Activated naive CD4-positive, alpha-beta T cell treated with anti-CD3 and anti-CD28 coated beads for 36 hours (primary cell): ENCODE measurements around the gene MACO1. TPM values are rescaled to one million over a fixed set of nuclear protein-coding genes. Genes with fewer than 3 reads are reported as not detected.

Experiments used
- CTCF ChIA-PET: fragments of 350-600 bp; sonication (Branson Sonifier 250); formaldehyde crosslinking; loops from one replicate; lab custom pipeline; 2021; ENCODE audit warnings: antibody characterized with exemption; lab: Charles Lee
- DNase-seq: peaks from one replicate; pipeline ENCODE4 v3.0.0-alpha.2; 2020
- H3K27ac Mint-ChIP-seq: one replicate; pipeline ENCODE4 v1.8.0; 2021; ENCODE audit warnings: mild to moderate bottlenecking, mixed read lengths
- H3K27me3 Mint-ChIP-seq: one replicate; pipeline ENCODE4 v1.8.0; 2021; ENCODE audit warnings: low read depth, mixed read lengths
- H3K36me3 Mint-ChIP-seq: one replicate; pipeline ENCODE4 v1.8.0; 2021; ENCODE audit warnings: low read depth, mixed read lengths
- H3K4me1 Mint-ChIP-seq: one replicate; pipeline ENCODE4 v1.8.0; 2021; ENCODE audit warnings: low read depth, mixed read lengths
- H3K4me3 Mint-ChIP-seq: one replicate; pipeline ENCODE4 v1.8.0; 2021; ENCODE audit warnings: mild to moderate bottlenecking, moderate library complexity, mixed read lengths
- H3K9me3 Mint-ChIP-seq: one replicate; pipeline ENCODE4 v1.8.0; 2021; ENCODE audit warnings: mixed read lengths
- intact Hi-C: fragments of 100-400 bp; cut with micrococcal nuclease; formaldehyde crosslinking; loops from one replicate; pipeline ENCODE4 v1.15.1; 2023
- total RNA-seq, 2 experiments: library from RNA; stranded (reverse); gene quantifications; one replicate each; pipeline ENCODE4 v1.2.3, GENCODE V29; 2021

Gene MACO1
- total RNA-seq, 2 experiments from 2014 or later: 8.4 to 8.6 TPM

- H3K4me1 Mint-ChIP-seq: no peaks in the 10 kb centered on the region
- no peak overlapping the region for H3K27ac Mint-ChIP-seq
- intact Hi-C loops: no loop called here
- H3K36me3 Mint-ChIP-seq: no peaks in the 10 kb centered on the region
- no peaks in the 10 kb centered on the region for H3K9me3 Mint-ChIP-seq
- no peak for DNase-seq
- no peaks in the 10 kb centered on the region for H3K27me3 Mint-ChIP-seq
- CTCF ChIA-PET: interaction anchor here (0.6 to 0.9 kb wide), 2 partner anchors 13 to 141 kb away, joined by 3 read pairs; no protein-coding TSS in a partner anchor
- no peak overlapping the region for H3K4me3 Mint-ChIP-seq
These were observed 103.2 kb downstream of the MACO1 start for GRCh38 chr1:25533775-25534409.

GRCh38 chr1:25534410-25534788 lies 103.7 kb downstream of the MACO1 start:
- no peaks in the 10 kb centered on the region for H3K36me3 Mint-ChIP-seq
- H3K27me3 Mint-ChIP-seq: no peaks in the 10 kb centered on the region
- intact Hi-C loops: no loop called here
- H3K4me1 Mint-ChIP-seq: no peaks in the 10 kb centered on the region
- CTCF ChIA-PET: interaction anchor here (0.6 to 1.3 kb wide), 2 partner anchors 15 to 142 kb away, joined by 3 to 4 read pairs; no protein-coding TSS in a partner anchor
- H3K9me3 Mint-ChIP-seq: no peaks in the 10 kb centered on the region
- no peak for DNase-seq
- no peak overlapping the region for H3K4me3 Mint-ChIP-seq
- no peak overlapping the region for H3K27ac Mint-ChIP-seq

- H3K36me3 Mint-ChIP-seq: no peaks in the 10 kb centered on the region
- H3K4me3 Mint-ChIP-seq: no peak overlapping the region
These were observed 105.4 kb downstream of the MACO1 start for GRCh38 chr1:25536124-25536523.

GRCh38 chr1:25537153-25537831 lies 106.6 kb downstream of the MACO1 start:
- no peak overlapping the region for H3K27ac Mint-ChIP-seq
- intact Hi-C loops: no loop called here
- CTCF ChIA-PET: interaction anchor here (0.5 to 1.9 kb wide), 3 partner anchors 16 to 186 kb away, joined by 4 to 5 read pairs (median 5); no protein-coding TSS in a partner anchor

More at GRCh38 chr1:25536124-25536523, 105.4 kb downstream of the MACO1 start:
- no peaks in the 10 kb centered on the region for H3K27me3 Mint-ChIP-seq
- CTCF ChIA-PET: interaction anchor here (0.6 kb wide), 1 partner anchor 133 kb away, joined by 4 read pairs; no protein-coding TSS in a partner anchor
- no peak overlapping the region for H3K27ac Mint-ChIP-seq
- no peak for DNase-seq
- intact Hi-C loops: no loop called here
- H3K4me1 Mint-ChIP-seq: no peaks in the 10 kb centered on the region
- H3K9me3 Mint-ChIP-seq: no peaks in the 10 kb centered on the region

GRCh38 chr1:25538191-25538767 lies 107.6 kb downstream of the MACO1 start:
- Mint-ChIP-seq H3K27me3 (no peaks in the 10 kb centered on the region), H3K27ac (no peak overlapping the region), H3K9me3 (no peaks in the 10 kb centered on the region), H3K36me3 (no peaks in the 10 kb centered on the region), H3K4me1 (no peaks in the 10 kb centered on the region), H3K4me3 (no peak overlapping the region)
- CTCF ChIA-PET: interaction anchor here (0.7 to 1.9 kb wide), 8 partner anchors 9 to 260 kb away, joined by 3 to 6 read pairs (median 4); no protein-coding TSS in a partner anchor
- no peak for DNase-seq
- intact Hi-C loops: no loop called here

More at GRCh38 chr1:25537153-25537831, 106.6 kb downstream of the MACO1 start:
- Mint-ChIP-seq H3K9me3 (no peaks in the 10 kb centered on the region), H3K36me3 (no peaks in the 10 kb centered on the region), H3K27me3 (no peaks in the 10 kb centered on the region), H3K4me1 (no peaks in the 10 kb centered on the region), H3K4me3 (no peak overlapping the region)
- no peak for DNase-seq

- H3K36me3 Mint-ChIP-seq: no peaks in the 10 kb centered on the region
- no peak for DNase-seq
- H3K27ac Mint-ChIP-seq: no peak overlapping the region
- CTCF ChIA-PET: interaction anchor here (3.4 kb wide), 1 partner anchor 32 kb away, joined by 12 read pairs; no protein-coding TSS in a partner anchor
- no peak overlapping the region for H3K4me3 Mint-ChIP-seq
- no peaks in the 10 kb centered on the region for H3K27me3 Mint-ChIP-seq
- intact Hi-C loops: no loop called here
- H3K4me1 Mint-ChIP-seq: peaks cover 15% of the 10 kb centered on the region
- no peaks in the 10 kb centered on the region for H3K9me3 Mint-ChIP-seq
These were observed 110.1 kb downstream of the MACO1 start for GRCh38 chr1:25540750-25541342.

- H3K9me3 Mint-ChIP-seq: no peaks in the 10 kb centered on the region
- no peak for DNase-seq
- no peaks in the 10 kb centered on the region for H3K36me3 Mint-ChIP-seq
- intact Hi-C loops: no loop called here
- H3K4me1 Mint-ChIP-seq: peaks cover 21% of the 10 kb centered on the region
- no peaks in the 10 kb centered on the region for H3K27me3 Mint-ChIP-seq
- H3K27ac Mint-ChIP-seq: no peak overlapping the region
- CTCF ChIA-PET: interaction anchor here (3.4 kb wide), 1 partner anchor 31 kb away, joined by 12 read pairs; no protein-coding TSS in a partner anchor
- H3K4me3 Mint-ChIP-seq: no peak overlapping the region
These were observed 110.7 kb downstream of the MACO1 start for GRCh38 chr1:25541425-25541824.

- no peak for DNase-seq
- intact Hi-C loops: no loop called here
- H3K27me3 Mint-ChIP-seq: no peaks in the 10 kb centered on the region
- H3K4me3 Mint-ChIP-seq: peak overlapping the region; percentile 86
- H3K4me1 Mint-ChIP-seq: peaks cover 26% of the 10 kb centered on the region
- no peaks in the 10 kb centered on the region for H3K36me3 Mint-ChIP-seq
- H3K27ac Mint-ChIP-seq: no peak overlapping the region
- CTCF ChIA-PET: interaction anchor here (0.7 to 3.4 kb wide), 3 partner anchors 12 to 55 kb away, joined by 3 to 12 read pairs (median 5); no protein-coding TSS in a partner anchor
- H3K9me3 Mint-ChIP-seq: no peaks in the 10 kb centered on the region
These were observed 111.4 kb downstream of the MACO1 start for GRCh38 chr1:25541889-25542658.

- intact Hi-C loops: no loop called here
- H3K27me3 Mint-ChIP-seq: no peaks in the 10 kb centered on the region
- H3K4me1 Mint-ChIP-seq: peaks cover 32% of the 10 kb centered on the region
- H3K4me3 Mint-ChIP-seq: peak overlapping the region; percentile 86
- H3K36me3 Mint-ChIP-seq: no peaks in the 10 kb centered on the region
- no peak overlapping the region for H3K27ac Mint-ChIP-seq
- no peak for DNase-seq
- no peaks in the 10 kb centered on the region for H3K9me3 Mint-ChIP-seq
- CTCF ChIA-PET: interaction anchor here (0.7 to 3.4 kb wide), 3 partner anchors 13 to 56 kb away, joined by 3 to 12 read pairs (median 5); no protein-coding TSS in a partner anchor
These were observed 112.3 kb downstream of the MACO1 start for GRCh38 chr1:25543005-25543424.

- peak within 1 kb of the TSS; percentile 64 for H3K27ac Mint-ChIP-seq
- intact Hi-C loops: no loop called here
These were observed 112.9 kb downstream of the MACO1 start, which contains the start of gene LDLRAP1 for GRCh38 chr1:25543425-25544242. LDLRAP1 (plus strand) TSS chr1:25543606; CDS start chr1:25543699, 93 bp downstream.

More at GRCh38 chr1:25543425-25544242, 112.9 kb downstream of the MACO1 start, which contains the start of gene LDLRAP1:
- Mint-ChIP-seq H3K9me3 (no peaks in the 10 kb centered on the region), H3K4me3 (peak within 1 kb of the TSS; percentile 86), H3K27me3 (no peaks in the 10 kb centered on the region), H3K36me3 (no peaks in the 10 kb centered on the region), H3K4me1 (peaks cover 37% of the 10 kb centered on the region)
- CTCF ChIA-PET: interaction anchor here (3.4 kb wide), 1 partner anchor 29 kb away, joined by 12 read pairs; no protein-coding TSS in a partner anchor
- DNase-seq: peak; percentile 66
